ENCODE results near the gene ARHGAP40.

DNA sequence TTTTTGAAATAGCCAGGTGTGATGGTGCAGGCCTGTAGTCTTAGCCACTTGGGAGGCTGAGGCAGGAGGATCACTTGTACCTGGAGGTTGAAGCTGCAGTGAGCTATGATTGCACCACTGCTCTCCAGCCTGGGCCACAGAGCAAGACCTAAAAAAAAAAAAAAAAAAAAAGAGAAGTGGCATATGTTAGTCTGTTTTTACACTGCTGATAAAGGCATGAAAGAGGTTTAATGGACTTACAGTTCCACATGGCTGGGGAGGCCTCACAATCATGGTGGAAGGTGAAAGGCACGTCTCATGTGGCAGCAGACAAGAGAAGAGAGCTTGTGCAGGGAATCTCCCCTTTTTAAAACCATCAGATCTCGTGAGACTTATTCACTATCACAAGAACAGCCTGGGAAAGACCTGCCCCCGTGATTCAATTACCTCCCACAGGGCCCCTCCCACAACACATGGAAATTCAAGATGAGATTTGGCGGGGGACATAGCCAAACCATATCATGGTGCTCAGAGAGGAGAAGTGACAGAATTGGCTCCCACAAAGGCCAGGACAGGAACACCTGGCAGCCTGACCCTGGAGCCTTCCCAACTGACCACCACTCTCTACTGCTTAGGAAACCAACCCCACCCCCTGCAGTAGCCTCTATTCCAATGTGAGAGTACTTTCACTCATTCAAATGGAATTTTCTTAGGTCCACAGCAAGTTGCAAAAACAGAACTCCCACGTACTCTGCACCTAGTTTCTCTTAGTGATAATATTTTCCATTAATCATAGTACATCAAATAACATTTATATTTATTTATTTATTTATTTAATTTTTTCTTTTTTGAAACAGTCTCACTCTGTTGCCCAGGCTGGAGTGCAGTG lies 29.8 kb downstream of the ARHGAP40 start:
- TF ChIP-seq, protein P1, sequence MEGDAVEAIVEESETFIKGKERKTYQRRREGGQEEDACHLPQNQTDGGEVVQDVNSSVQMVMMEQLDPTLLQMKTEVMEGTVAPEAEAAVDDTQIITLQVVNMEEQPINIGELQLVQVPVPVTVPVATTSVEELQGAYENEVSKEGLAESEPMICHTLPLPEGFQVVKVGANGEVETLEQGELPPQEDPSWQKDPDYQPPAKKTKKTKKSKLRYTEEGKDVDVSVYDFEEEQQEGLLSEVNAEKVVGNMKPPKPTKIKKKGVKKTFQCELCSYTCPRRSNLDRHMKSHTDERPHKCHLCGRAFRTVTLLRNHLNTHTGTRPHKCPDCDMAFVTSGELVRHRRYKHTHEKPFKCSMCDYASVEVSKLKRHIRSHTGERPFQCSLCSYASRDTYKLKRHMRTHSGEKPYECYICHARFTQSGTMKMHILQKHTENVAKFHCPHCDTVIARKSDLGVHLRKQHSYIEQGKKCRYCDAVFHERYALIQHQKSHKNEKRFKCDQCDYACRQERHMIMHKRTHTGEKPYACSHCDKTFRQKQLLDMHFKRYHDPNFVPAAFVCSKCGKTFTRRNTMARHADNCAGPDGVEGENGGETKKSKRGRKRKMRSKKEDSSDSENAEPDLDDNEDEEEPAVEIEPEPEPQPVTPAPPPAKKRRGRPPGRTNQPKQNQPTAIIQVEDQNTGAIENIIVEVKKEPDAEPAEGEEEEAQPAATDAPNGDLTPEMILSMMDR (IDR thresholded peaks at IDR 0.05; ENCODE audit: extremely low read depth in 1 of 2, insufficient read depth in 1 of 2, low read depth in 1 of 2, low read length in 2 of 2) = no peak
- TF ChIP-seq POLR2A (IDR thresholded peaks at IDR 0.05; ENCODE audit: low read depth, low read length) (no peak), EZH2 (IDR thresholded peaks at IDR 0.05; ENCODE audit: borderline replicate concordance, low read depth, low read length, severe bottlenecking) (no peak), POLR2AphosphoS5 (IDR thresholded peaks at IDR 0.05; ENCODE audit: insufficient read depth, low read depth, low read length) (no peak), GATA2 (IDR thresholded peaks at IDR 0.05; ENCODE audit: insufficient read depth, insufficient read length, low read depth, low read length) (no peak)
- TF ChIP-seq, protein P2, sequence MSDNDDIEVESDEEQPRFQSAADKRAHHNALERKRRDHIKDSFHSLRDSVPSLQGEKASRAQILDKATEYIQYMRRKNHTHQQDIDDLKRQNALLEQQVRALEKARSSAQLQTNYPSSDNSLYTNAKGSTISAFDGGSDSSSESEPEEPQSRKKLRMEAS (IDR thresholded peaks at IDR 0.05; ENCODE audit: insufficient read depth, insufficient read length) = no peak

Data from endothelial cell of umbilical vein (primary cell).